HG03378 (cell line): Measurements from ENCODE around the gene CAMK2A.

Source experiments
- ATAC-seq: cut with Tn5 transposase; IDR thresholded peaks from one replicate; pipeline ENCODE4 v1.9.1; 2021; ENCODE audit warnings: mild to moderate bottlenecking, moderate library complexity; ENCODE audit not compliant: unreplicated experiment

Gene CAMK2A

GRCh38 chr5:150189728-150190502, 99.7 kb downstream of the CAMK2A start, which contains the start of gene SLC6A7:
SLC6A7 (plus strand) TSS chr5:150190062; CDS start chr5:150190328, 266 bp downstream.
- ATAC-seq, result no peak

DNA sequence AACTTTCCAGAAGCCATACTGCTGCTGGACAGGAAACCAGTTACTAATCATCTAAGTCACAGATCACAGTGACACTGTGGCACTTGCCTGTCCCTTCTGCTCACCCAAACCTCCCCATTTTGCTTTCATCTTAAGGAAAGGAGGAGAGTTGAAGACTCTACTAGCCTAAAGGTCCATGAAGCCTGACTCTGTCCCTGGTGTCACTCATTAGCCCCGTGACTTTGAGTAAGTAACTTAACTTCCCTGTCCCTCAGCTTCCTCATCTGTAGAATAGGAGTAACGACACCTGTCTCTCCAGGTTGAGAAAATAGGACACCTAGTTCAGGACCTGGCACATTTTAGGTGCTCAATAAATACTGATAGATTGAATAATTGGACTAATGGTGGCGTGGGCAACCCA, 100.2 kb downstream of the CAMK2A start:
- no peak for ATAC-seq

DNA sequence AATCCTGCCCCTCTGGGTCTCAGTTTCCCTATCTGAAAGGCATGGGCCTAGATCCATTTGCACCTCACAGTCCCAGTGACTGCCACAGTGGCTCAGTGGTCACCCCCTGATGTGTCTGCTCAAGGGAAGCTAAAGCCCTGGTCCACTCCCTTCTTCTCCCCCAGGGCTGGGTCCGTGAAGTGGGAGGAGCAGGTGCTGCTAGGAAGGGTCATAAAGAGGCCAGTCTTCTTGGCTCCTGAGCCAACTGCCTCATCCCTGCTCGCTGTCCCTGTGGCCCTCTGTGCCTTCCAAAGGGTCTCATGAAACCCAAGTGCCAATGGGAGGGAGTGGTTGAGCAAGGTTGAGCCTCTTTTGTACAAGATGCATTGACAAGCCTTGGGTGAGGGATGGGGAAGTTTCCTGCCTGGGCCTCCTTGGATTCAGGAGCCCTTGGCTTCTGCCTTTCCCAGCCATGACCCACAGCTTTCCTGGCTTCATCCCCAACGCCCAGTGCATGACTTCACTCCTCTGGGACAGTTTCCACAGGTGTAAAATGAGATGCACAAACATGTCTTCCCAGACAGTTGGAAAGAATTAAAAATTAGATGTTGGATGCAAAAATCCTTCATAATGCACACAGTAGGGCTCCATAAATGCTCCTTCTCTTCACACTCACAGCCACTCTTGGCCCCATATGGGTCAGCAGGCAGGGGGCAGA, 101.3 kb downstream of the CAMK2A start:
- ATAC-seq, result no peak

- ATAC-seq, result no peak
Observed at GRCh38 chr5:150186897-150187296, 102.7 kb downstream of the CAMK2A start.

- ATAC-seq, result no peak
Observed at GRCh38 chr5:150186137-150186536, 103.4 kb downstream of the CAMK2A start.

DNA sequence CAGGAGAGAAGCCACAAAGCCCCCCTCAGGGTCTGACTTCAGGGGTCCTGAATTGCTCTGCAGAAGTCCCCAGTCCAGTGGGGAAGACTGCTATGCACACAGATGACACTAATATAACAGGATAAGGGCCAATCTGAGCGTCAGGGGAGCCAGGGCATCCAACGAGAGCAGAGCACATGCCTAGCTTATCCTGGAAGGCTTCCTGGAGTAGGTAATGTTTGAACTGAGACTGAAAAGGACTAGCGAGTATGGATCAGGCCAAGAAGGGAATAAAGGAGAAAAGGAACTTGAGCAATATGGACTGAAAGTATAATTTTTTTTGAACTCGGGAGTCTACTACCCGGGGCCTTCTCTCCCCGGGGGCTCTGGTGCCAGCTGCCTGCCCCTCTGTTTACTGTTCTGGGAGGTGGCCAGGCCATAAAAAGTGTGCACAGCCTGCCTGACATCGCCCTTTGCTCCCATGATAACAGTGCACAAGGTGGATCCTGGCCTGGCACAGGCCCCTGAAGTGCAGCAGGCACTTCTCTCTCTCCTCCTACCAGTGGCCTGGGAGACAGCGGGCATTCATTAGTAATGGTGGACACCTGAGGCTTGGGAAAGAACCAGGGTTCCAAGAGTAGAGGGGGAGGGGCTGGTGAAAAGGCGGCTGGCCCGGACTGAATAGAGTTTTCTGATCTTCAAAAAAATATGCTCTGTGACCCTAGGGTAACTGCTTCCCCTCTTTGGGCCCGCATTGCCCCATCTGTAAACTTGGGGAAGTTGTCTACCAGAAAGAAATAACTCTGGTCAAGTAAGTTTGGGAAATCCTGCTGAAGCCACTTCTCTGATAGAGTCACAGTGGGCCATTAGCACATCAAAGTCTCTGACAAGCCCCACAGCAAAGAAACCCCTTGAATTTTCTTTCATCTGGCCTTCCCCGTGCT, 104.3 kb downstream of the CAMK2A start:
- ATAC-seq, result no peak

DNA sequence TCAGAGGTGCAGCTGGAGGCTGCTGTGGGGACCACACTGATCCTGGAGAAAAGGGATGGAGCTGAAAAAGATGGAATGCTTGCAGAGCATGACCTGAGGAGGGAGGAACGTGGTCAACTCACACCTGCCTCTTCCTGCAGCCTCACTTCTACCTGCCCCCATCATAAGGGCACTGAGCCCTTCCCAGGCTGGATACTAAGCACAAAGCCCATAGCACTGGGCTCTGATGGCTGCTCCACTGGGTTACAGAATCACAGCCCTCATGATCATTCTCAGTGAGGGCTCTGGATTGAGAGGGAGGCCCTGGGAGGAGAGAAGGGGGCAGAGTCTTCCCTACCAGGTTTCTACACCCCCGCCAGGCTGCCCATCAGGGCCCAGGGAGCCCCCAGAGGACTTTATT, 105.6 kb downstream of the CAMK2A start:
- no peak for ATAC-seq

DNA sequence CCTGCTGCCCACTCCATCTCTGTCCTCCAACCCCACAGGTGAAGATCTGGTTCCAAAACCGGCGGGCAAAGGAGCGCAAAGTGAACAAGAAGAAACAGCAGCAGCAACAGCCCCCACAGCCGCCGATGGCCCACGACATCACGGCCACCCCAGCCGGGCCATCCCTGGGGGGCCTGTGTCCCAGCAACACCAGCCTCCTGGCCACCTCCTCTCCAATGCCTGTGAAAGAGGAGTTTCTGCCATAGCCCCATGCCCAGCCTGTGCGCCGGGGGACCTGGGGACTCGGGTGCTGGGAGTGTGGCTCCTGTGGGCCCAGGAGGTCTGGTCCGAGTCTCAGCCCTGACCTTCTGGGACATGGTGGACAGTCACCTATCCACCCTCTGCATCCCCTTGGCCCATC, 106.1 kb downstream of the CAMK2A start:
- ATAC-seq, result no peak

DNA sequence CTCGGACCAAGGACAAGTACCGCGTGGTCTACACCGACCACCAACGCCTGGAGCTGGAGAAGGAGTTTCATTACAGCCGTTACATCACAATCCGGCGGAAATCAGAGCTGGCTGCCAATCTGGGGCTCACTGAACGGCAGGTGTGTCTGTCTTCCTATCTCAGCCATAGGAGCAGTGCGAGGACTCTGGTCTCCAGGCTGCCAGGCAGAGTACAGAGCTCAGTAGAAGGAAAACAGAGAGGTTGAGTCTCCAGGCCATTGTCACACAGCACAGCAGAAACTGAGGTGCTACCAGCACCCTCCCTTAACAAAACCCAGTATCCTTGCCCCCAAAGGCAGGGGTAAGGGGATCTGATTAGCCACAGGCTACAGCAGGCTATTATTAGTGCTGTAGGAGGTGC, 106.8 kb downstream of the CAMK2A start:
- ATAC-seq, result no peak

DNA sequence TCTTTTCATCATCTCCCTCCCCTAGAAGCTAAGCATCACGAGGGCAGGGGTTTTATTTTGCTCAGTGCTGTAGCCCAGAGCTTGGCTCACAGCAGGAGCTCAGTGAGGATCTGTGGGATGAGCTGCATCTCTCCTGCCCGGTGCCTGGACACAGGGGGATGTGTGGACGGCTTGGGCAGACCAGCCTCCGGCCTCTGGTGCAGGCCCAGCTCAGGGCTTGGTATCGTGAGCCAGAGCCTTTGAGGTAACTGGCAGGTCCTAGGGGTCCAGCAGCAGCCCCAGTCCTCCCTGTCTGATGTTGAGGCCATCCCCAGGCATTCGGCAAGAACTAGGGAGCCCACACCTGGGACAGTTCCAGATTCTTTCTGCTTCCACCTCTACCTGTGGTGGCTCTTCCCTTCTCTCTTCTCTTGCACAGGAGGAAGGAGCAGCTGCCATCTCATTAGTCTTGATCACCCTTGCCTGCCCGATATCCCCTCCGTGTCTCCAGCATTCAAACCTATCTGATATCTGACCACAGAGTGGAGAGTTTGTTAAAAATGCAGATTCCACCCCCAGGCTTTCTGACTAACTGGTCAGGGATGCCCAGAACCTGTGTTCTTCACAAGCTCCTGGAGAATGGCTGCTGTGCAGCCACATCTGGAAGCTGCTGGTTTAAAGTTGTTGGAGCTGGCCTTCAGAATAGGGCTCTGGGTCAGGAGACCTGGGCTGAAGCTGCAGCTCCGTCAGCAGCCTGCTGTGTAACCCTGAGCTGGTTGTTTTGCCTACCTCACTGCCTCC, 107.6 kb downstream of the CAMK2A start:
- ATAC-seq, result no peak

DNA sequence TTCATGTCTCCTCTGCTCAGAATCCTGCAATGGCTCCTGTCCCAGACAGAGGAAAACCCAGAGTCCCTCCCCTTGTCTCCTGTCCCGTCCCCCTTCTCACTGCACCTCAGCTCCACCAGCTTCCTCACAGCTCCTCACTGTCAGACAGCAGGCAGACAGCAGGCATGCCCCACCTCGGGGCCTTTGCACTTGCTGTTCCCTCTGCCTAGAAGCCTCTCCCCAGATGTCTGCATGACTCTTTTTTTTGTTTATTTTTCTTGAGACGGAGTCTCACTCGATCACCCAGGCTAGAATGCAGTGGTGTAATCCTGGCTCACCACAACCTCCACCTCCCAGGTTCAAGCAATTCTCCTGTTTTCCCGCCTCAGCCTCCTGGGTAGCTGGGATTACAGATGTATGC, 108.5 kb downstream of the CAMK2A start:
- ATAC-seq, result no peak

DNA sequence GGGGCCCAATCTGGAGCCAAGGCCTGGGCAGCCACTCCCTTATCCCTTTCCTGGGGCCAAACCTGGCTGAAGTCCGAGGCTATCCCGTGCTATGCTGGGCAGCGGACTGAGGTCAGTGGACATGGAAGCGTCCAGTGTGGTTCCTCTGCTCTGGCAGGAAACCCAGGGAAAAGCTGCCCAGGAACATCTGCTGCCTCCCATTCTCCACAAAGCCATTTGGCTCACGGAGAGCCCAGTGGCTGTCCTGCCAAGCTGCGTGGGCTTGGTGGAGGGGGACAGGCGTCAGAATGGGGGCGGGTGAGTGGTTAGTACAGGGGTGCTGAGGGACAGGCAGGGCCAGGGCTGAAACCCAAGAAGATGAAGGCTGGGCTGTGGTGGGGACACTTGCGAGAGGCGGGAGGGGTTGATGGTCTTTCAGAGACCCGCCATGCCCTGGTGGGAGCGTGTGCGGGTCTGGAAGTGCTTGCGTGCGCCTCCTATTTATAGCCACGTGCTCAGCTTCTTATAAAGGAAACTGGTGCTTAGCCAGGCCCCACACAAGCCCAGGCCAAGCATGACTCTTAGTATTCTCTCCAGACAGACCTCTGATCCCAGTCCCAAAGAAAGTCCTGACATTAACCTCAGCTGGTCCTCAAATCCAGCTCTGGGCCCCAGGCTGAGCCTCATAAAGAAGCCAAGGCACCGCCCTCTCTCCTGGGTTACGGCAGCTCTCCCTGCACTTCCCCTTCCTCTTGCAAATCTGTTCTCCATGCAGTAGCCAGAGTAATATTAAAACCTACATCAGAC, 109.1 kb downstream of the CAMK2A start:
- no peak for ATAC-seq

DNA sequence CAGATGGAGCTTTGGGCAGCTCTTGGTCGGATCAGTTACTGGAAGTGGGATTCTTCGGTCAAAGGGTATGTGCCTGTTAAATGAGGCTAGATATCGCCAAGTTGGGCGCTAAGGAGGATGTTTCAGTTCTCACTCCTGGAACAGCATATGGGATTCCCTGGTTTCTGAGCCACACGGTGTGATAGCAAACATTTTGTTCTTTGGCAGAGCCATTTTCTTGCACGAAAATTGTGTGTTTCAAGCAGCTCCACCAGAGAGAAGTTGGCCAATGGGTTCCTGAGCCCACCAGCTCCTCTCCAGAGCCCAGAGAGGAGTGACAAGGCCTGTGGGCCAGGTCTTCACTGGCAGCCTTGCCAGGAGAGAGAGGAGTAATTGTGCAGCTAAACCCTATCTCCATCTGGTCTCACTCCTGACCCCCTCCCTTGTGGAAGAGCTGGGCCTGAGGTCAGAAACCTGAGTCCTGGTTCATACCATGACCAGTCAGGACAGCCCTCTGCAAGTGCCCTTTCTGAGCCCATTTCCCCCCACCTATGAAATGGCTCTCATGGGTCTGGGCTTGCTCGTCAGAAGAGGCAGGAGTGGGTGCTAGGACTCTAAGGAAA, 110.5 kb downstream of the CAMK2A start:
- ATAC-seq, result no peak

DNA sequence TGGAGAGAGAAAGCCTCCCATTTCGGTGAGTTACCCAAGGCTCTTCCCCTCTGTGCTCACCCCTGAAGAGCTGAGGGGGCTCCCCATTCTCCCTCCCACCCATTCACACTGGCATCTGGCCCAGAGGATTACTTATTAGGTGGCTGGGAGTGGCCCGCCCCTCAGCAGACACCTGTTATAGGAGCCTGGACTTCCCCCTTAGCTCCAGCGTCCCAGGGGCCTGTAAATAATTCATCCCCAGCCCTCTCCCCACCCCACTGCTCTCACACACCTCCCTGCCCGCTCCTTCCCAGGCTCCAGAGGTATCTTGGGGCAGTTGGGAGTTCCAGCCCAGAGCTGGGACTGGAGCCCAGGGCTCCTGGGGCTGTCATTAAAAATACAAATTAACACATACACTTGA, 111.3 kb downstream of the CAMK2A start:
- ATAC-seq, result no peak

DNA sequence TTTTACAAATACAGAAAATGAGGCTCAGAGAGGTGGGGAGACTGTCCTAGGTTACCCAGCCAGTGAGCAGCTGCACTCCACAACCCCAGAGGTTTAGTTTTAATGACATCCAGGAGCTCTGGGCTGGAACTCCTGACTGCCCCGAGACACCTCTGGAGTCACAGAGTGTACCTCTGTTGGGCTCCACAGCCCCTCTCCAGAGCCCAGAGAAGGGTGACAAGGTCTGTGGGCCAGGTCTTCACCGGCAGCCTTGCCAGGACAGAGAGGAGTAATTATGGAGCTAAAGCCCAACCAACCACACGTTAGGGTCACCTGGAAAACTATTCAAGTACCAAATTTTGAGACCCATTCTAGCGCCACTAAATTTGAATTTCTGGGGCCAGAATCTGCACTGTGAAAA, 111.9 kb downstream of the CAMK2A start:
- no peak for ATAC-seq

- no peak for ATAC-seq
Observed at GRCh38 chr5:150176745-150177477, 112.7 kb downstream of the CAMK2A start.

GRCh38 chr5:150175536-150175935, 114.0 kb downstream of the CAMK2A start:
- no peak for ATAC-seq

- ATAC-seq, result no peak
Observed at GRCh38 chr5:150175076-150175475, 114.5 kb downstream of the CAMK2A start.

GRCh38 chr5:150174285-150174684, 115.3 kb downstream of the CAMK2A start:
- ATAC-seq, result no peak
